Airway epithelial cell (primary cell): ENCODE results near the gene UBXN11. TPM values are rescaled to one million over a fixed set of nuclear protein-coding genes. Genes with fewer than 3 reads are reported as not detected.

Experiments
- total RNA-seq: library from RNA; depleted of rRNA; stranded (reverse); fragments of >200 nt; gene quantifications from 2 replicates; pipeline ENCODE4 v1.2.3, GENCODE V29; 2015

Gene UBXN11
- 0.93 and 4.8 TPM in 2 replicates for total RNA-seq

GRCh38 chr1:26306290-26307229 is at the start of gene UBXN11:
Gene UBXN11 (minus strand): TSS chr1:26306636. CDS start chr1:26302883, 3,753 bp downstream.

DNA sequence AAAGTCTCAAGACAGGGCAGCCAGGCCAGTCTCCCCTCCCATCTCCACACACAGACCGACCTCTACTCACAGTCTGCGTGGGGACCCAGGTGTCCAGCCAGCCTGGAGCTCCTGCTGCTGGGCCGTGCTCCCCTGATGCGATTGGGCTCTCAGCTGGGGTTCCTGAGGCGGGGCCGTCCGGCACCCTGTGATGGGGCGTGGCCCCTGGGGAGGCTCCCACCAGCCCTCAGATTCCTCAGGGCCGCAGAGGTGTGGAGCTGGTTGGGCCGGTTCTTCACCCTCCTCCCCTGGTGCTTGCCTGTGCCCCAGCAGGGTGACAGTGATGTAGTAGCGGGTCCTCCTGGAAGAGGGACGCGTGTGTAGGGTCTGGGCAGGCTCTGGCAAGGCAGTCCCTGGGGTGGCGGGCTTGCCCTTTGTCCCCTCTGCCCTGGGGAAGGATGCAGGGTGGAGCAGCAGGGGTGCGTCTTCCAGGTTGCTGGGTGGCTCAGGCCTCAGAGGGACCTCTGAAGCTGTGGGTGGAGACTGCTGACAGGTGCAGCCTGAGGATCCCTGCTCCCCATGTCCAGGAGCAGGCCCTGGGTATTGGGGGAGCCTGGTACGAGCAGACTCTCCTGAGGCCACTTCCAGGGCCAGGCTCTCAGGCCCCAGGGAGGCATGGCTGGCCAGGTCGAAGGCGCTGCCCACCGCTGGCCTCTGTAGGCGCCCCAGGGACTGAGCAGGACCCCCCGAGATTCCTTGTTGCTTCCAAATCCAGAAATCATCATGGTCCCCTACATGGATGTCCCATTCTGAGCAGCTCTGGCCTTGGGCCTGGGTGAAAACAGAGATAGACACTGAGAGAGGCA is 47.8 kb upstream of the UBXN11 start, which contains the start of gene CRYBG2:
TSS of gene CRYBG2 (minus strand) at position 155 of the 845 bp plus-strand sequence. CDS start 7,473 bp downstream, outside the sequence.

DNA sequence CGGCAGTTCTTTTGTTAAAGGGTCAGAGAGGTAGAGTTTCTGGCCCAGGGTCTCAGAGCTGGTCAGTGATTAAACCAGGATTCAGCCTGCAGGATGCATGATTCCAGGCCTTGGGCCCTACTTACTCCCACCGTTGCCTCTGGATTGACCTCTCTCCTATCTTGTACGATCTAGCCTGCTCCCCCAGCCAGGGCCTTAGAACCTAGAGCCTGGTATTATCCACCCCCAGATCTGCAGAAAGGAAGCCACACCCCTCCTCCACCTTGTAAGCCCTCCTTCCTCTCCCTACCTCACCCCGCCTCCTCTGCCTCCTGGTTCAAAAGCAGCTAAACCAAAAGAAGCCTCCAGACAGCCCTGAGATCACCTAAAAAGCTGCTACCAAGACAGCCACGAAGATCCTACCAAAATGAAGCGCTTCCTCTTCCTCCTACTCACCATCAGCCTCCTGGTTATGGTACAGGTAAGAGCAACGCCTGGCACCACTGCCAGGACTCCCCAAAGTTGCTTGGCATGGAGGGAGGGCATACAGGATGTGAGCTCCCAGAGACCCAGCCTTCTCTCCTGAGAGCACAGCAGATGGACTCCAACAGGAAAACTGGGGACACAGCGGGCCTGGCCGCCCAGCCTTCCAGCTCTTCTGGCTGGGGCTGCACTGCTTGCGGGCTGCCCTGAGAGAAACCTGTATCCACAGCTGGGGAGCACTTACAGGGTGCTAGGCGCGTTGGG is 11.3 kb upstream of the UBXN11 start, which contains the start of gene CD52:
TSS of gene CD52 (plus strand) at position 347 of the 726 bp plus-strand sequence. CDS start at position 407, 60 bp downstream.

GRCh38 chr1:26279456-26280332 is 26.7 kb downstream of the UBXN11 start, which contains the start of gene SH3BGRL3:
Gene SH3BGRL3 (plus strand): TSS chr1:26280086. CDS start chr1:26280156, 70 bp downstream.

DNA sequence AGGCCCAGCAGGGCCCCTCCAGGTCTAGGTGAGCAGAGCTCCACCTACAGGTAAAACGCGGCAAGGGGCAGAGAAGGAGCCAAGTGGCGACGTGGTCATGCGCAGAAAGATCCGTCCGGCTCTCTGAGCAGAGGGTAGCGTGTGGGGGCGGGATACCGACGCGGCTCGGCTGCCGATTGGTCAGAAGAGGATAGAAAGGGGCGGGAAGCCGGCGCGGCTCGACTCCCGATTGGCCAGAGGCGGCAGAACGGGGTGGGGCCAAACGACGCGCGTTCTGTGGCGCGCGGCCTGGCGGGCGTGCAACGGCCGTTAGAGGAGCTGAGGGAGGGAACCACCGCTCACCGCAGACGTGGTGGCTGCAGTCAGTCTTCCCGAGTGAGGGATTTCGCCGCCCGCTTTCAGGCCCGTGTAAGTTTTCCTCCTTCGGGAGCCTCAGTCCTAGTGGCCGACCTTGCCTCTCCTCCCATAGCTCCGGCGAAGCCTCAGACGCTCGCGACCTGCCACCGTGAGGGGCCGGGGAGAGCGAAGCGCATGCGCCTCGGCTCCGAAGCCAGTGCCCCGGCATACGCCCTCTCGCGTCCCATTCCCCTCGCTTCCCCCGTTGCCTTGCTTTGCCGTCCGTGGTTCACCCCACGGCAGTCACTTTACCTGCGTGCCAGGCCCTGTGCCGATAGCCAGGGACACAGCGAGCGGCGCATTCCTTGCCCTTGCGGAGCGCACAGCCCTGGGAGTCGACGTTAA is 72.4 kb downstream of the UBXN11 start, which contains the start of gene CEP85:
TSS of gene CEP85 (plus strand) at position 298 of the 741 bp plus-strand sequence. CDS start 5,584 bp downstream, outside the sequence.

Other genes starting within 250 kb of the UBXN11 start
- not detected in 2 replicates for gene TRIM63, start 239.0 kb downstream of the UBXN11 start, total RNA-seq
- 4.2 and 4.4 TPM in 2 replicates for gene PDIK1L, start 194.8 kb downstream of the UBXN11 start, total RNA-seq
- gene FAM110D, start 147.6 kb downstream of the UBXN11 start, total RNA-seq = not detected in 2 replicates
- not detected in 2 replicates for gene C1orf232, start 137.7 kb downstream of the UBXN11 start, total RNA-seq
- gene ZNF593, start 136.7 kb downstream of the UBXN11 start, total RNA-seq = 41.9 and 54.0 TPM in 2 replicates
- not detected in 2 replicates for gene ZNF593OS, start 134.8 kb downstream of the UBXN11 start, total RNA-seq
- gene CNKSR1, start 129.1 kb downstream of the UBXN11 start, total RNA-seq = 16.8 and 31.6 TPM in 2 replicates
- not detected in 2 replicates for gene CATSPER4, start 116.0 kb downstream of the UBXN11 start, total RNA-seq
- gene CEP85, start 72.4 kb downstream of the UBXN11 start, total RNA-seq = 8.2 and 13.9 TPM in 2 replicates
- gene SH3BGRL3, start 26.6 kb downstream of the UBXN11 start, total RNA-seq = 292 and 328 TPM in 2 replicates
- not detected in 2 replicates for gene CD52, start 11.3 kb upstream of the UBXN11 start, total RNA-seq
- gene CRYBG2, start 47.5 kb upstream of the UBXN11 start, total RNA-seq = 72.4 and 99.7 TPM in 2 replicates
- gene ZNF683, start 66.1 kb upstream of the UBXN11 start, total RNA-seq = not detected in 2 replicates
- not detected in 2 replicates for gene LIN28A, start 104.2 kb upstream of the UBXN11 start, total RNA-seq
- 39.3 and 43.5 TPM in 2 replicates for gene DHDDS, start 125.7 kb upstream of the UBXN11 start, total RNA-seq
- gene HMGN2, start 165.8 kb upstream of the UBXN11 start, total RNA-seq = 369 and 450 TPM in 2 replicates
- 75.7 and 92.4 TPM in 2 replicates for gene RPS6KA1, start 223.1 kb upstream of the UBXN11 start, total RNA-seq